NCI-H446 treated with DMSO at 0.1 percent for 48 hours (cell line): Measurements from ENCODE around the gene JAG2.
"Not testable (repeated sequence)": the region's sequence is repeated elsewhere in the genome, so short reads cannot be mapped to it uniquely, and the experiment has no call there.

ENCODE experiments used
- DNase-seq: peaks from one replicate; lab custom pipeline; 2025; lab: John Stamatoyannopoulos, UW

JAG2 gene

DNA sequence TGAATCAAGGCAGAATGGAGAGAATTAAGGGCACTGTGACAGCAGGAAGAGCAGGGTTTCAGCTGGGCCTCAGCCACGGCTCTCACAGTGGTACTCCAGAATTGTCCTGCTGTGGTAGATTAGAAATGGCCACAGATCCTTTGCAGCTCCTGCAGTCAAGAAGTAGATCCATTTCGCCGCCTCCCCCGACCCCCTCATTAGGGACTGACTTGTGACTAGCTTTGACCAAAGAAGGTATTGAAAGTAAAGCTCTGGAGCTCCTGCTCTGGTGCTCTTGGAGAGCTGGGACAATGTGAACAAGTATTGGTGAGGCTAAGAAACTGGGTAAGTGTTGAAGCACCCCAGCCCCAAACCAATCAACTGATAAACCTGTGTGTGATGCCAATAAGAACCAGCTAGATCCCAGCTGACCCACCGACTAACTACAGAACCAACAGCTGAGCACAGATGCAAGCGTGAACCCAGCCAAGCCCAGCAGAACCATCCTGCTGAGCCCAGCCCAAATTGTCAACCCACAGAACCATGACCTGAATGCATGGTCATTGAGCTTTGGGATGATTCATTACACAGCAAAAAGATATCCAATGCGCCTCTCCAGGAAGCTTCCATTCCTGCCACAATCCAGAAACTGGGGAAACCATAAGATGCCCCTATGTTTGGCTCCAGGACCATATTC lies 50.7 kb downstream of the JAG2 start:
- no peak for DNase-seq

DNA sequence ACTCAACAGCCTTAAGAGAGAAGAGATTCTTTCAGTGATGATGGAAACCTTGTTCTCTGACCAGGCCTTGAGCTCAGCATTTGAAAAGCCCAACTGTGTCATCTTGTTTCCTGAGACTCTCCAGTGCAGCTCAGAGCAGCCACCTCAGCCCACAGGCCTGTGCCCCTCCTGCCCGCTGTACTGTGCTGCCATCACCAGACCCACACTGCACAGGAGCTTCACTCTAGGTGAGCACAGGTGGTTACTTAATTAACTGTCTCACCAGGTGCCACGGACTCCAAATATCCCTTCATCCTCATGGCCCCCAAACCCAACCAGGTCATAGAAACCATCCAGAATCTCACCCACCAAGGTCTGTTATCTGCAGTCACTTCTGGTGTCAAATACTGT lies 51.3 kb downstream of the JAG2 start:
- no peak for DNase-seq

DNA sequence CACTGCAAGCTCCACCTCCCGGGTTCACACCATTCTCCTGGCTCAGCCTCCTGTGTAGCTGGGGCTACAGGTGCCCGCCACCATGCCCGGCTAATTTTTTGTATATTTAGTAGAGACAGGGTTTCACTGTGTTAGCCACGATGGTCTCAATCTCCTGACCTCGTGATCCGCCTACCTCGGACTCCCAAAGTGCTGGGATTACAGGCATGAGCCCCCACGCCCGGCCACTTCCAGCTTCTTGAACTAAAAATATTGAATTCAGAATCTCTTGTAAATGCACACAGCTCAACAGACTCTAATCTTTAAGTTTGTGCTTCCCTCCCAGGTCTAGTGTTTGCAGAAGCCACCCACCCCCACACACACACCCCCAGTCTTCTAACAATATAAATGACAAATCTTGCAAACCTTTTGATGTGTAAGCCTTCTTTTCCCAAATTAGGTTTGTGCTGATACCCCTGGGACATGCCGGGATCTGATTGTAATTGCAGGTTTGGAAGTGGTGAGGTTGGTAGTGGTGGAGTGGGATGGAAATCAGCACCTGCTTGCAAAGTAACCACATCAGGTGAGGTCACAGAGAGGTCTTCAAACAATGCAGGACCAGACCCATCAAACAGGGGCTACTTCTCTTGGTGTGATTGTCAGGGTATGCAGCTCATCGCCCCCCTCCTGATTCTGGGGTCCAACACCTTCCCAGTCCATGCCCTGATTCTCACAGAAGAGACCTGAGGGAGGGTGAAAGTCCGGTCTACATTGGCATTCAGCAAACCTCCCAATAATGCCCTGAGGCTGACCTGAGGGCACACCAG lies 51.9 kb downstream of the JAG2 start:
- no peak for DNase-seq

DNA sequence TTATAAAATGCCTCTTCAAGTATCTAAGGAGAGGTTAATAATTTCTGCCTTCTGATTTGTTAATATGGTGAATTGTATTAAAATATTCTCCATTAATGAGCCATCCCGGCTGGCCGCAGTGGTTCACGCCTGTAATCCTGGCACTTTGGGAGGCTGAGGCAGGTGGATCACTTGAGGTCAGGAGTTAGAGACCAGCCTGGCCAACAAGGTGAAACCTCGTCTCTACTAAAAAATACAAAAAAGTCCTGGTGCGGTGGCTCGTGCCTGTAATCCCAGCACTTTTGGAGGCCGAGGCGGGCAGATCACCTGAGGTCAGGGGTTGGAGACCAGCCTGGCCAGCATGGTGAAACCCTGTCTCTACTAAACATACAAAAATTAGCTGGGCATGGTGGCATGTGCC lies 59.3 kb downstream of the JAG2 start:
- not testable (repeated sequence) for DNase-seq

DNA sequence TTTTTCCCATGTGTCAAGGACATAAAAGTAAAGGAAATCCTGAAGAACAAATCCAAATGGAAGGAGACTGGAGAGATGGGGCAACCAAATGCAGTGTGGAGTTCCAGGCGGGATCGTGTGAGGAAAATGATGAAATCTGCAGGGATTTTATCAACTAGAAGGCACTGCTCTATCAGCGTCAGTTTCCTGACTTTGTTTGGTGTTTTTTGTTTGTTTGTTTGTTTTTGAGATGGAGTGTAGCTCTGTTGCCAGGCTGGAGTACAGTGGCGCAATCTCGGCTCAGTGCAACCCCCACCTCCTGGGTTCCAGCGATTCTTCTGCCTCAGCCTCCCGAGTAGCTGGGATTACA lies 60.1 kb downstream of the JAG2 start:
- DNase-seq, result no peak

DNA sequence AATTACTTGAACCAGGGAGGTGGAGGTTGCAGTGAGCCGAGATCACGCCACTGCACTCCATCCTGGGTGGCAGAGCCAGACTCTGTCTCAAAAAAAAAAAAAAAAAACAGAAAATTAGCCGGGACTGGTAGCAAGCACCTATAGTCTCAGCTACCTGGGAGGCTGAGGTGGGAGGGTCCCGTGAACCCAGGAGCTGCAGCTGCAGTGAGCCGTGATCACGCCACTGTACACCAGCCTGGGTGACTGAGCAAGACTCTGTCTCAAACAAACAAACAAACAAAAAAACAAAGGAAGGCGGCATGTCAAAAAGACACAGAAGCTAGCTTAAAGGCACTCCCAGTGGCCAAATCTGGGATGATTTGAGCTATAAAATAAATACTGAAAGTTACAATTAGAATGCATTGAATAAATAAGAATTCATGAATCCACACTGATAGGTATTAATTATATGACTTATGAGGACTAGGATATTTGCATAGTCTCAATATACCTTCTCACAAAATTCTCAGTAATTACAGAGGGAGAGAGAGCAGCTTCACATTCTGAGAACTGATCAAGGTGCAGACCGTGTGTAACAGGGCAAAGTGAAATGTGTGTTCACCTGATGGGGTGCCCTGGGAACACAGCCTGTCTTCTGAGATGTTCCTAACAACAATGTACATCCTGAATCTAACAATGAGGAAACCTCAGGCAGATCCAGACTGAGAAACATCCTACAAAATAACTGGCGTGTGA lies 60.6 kb downstream of the JAG2 start:
- DNase-seq, result no peak

DNA sequence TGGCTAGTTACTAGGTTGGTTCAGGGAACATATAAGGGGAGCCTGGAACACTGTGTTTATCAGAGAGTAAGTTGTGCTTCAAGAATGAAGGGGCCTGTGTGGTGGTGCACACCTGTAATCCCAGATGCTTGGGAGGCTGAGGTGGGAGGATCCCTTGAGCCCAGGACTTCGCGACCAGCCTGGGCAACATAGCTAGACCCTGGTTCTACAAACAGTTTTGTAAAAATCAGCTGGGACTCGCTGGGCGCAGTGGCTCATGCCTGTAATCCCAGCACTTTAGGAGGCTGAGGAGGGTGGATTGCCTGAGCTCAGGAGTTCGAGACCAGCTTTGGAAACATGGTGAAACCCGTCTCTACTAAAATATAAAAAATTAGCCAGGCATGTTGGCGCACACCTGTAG lies 61.2 kb downstream of the JAG2 start:
- no peak for DNase-seq

DNA sequence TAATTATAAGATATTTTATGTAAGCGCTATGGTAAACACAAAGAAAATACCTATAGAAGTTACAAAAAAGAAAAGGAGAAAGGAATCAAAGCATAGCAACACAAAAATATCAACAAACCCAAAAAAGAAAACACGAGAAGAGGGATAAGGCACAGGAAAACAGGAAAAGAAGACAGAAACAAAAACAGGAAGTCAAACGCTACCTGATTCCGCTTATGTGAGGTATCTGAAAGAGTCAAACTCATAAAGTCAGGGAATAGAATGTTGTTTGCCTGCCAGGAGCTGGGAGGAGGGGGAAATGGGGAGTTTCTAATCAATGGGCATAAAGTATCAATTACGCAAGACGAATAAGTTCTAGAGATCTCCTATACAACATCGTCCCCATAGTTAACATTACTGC lies 63.4 kb downstream of the JAG2 start:
- DNase-seq, result no peak

DNA sequence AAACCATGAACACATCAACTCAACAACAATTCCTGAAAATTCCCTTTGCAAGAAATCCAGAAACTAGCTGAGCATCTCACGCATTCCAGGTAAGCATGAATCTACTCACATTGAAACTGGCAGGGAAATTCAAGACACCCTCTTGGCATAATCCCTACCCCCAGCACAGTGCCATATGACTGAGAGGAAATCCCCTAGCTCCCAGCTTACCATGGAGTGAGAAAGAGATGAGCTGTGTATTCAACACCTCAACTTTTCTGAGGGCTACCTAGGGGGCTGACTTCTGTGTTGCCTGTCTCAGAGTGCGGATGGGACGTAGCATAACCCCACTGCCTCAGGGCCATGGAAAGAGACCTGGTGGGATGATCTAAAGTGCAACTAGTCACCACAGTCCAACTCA lies 65.7 kb downstream of the JAG2 start:
- DNase-seq, result no peak

DNA sequence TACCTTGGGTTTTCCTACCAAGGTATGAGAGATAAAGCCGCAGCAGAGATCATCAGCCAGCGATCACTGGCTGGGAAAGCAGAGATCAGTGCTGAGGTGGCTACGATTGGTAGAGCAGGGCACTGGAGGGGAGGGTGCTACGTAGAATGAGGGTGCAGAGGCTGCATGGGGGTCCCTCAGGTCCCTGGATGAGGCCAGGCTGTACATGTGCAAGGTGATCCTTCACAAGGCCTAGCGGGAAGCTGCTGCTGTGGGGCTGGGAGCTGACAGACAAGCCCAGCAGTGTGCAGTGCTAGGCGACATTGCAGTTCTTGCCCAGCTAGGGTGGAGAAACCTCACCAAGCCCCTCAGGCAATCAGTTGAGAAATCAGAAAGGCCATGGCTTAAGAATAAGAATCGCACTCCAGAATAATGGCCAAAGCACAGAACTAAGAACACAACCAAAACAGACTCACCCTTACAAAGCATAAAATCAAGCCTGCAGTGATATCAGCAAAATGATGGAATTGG lies 66.2 kb downstream of the JAG2 start:
- no peak for DNase-seq

DNA sequence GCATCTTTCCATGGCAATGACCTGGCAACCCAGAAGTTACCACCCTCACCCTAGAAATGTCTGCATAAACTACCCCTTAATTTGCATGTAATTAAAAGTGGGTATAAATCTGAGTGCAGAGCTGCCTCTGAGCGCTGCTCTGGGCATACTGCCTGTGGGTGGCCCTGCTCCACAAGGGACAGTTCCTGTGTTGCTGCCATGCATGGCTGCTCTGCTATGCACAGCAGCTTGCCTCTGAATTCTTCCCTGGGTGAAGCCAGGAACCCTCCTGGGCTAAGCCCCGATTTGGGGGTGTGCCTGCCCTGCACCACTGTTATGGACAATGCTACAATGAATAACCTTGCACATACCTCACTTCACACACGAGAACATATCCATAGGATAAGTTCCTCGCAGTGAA lies 67.7 kb downstream of the JAG2 start:
- DNase-seq, result no peak

DNA sequence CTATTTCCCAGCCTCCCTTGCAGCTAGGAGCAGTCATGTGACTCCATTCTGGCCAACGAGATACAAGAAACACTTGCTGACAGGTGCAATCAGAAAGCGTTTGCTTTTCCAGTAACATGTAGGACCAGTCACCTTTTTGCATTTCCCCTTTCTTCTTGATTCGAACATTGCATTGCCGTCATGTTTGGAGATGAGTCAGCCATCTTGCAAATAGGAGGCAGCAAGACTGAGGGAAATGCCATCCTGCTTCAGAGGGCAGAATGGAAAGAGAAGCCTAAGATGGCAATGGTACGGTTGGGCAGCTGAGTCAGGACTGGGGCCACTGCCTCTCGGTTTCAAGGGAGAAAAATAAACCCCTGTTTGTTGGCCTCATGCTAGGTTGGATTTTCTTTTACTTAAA lies 68.8 kb downstream of the JAG2 start:
- DNase-seq, result no peak

DNA sequence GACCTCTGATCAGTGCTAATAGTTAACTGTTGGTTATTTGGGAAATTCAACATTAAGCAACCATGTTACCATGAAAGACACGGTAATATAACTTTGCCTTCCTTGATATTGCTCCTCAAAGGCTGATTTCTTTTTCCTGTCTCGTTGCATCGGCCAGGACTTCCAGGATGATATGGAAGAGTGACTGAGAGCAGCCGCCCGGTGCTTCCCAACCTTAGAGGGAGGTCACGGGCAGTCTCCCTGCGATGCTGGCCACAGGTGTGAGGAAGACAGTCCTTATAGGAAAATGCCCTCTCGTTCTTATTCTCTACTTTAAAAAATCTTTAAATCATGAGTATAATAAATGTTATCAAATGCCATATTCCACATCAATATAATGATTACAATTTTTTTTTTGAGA lies 70.3 kb downstream of the JAG2 start:
- DNase-seq, result no peak

DNA sequence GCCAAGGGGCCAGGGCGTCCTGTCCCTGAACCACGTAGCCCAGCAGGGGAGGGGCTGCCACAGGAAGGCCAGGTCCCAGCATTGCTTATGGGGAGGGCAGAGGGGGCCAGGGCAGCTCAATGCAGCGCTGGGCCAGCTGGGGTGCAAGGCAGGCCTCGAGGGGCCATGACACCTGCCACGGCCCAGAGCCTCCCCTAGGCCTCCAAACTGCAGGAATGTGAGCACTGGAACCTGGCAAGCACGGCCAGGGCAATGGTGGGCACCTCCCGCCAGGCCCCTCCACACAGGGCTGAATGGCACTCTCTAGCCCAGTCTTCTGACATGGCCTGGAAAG lies 70.8 kb downstream of the JAG2 start:
- no peak for DNase-seq

DNA sequence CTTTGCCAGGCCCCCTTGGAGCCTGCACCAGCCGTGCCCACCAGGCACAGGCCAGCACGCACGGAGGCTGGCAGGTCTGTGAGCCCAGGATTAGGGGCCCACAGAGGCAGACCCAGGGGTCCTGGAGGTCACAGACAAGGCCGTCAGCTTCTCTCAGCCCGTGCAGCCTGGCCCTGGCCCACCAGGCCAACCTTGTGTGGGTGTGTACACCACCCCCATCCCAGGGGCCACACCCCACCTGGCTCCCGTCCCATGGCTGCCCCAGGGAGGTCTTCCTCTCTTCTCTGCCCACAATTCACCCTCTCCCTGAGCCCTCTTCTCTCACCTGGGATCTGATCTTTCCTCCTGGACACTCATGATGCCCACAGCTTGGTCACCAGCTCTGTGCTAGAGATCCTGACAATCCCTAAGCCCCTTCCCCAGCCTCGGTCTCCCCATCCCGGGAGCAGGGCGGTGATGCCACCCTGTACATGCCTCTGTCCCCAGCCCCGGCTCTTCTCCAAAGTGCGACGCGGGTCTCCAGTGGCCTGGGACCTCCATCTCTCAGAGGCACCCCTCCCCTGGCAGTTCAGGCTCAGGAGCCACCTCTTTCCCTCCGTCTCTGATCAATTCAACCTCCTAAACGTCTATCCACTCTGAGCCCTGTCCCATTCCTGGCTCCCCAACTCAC lies 72.2 kb downstream of the JAG2 start:
- no peak for DNase-seq

DNA sequence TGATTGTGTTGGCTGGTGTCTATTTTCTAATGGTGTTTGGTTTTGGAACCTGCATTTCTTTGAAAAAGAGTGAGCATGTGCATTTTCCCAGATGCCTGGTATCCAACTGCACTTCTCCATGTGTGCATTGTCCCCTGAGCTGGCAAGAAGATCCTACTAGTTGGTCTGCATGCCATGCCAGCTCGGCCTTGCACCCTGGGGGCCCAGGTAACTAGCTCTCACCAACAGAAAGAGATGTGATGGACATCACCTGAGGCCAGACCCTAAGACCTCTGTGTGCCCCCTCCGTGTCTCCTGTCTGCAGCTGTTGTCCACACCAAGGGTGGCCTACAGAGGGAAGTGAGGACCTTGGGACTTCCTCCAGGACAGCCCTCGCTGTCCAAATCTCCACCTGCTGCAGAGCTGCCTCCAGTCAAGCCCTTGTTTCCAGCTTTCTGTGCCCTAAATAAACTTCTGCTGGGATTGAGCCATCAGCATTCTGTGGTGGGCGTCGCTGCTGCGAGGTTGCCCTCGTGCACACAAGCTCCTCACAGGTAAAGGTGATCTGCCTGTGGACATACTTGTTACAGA lies 73.3 kb downstream of the JAG2 start:
- no peak for DNase-seq

DNA sequence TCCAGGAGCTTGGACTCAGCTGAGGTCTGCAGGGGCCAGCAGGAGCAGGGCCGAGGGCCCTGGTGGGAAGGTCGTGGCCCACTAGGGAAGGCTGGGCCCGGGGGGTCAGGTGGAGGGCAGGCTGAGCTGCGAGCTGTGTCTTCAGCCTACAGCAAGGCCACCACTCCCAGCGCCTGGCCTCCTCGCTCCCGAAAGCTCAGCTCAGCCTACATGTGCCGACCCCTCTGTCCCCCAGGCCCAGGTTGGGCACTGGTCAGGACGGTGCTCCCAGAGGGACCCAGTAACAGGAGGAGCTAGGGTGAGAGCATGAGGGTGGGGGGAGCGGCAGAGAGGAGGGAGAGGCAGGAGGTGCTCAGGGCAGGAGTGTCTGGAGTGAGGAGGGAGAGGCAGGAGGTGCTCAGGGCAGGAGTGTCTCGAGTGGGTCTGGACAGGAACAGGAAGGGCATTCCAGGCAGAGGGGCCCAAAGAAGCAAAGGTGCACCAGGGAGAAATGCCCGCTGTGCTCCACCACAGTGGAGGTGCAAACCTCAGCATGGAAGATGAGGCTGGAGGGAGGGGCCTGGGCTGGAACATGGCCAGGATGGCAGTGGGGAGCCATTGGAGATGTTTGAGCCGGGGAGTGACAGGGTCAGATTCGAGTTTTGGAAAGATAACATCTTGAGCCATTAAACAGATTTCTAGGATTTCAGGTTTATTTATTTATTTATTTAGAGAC lies 74.2 kb downstream of the JAG2 start:
- DNase-seq, result no peak

DNA sequence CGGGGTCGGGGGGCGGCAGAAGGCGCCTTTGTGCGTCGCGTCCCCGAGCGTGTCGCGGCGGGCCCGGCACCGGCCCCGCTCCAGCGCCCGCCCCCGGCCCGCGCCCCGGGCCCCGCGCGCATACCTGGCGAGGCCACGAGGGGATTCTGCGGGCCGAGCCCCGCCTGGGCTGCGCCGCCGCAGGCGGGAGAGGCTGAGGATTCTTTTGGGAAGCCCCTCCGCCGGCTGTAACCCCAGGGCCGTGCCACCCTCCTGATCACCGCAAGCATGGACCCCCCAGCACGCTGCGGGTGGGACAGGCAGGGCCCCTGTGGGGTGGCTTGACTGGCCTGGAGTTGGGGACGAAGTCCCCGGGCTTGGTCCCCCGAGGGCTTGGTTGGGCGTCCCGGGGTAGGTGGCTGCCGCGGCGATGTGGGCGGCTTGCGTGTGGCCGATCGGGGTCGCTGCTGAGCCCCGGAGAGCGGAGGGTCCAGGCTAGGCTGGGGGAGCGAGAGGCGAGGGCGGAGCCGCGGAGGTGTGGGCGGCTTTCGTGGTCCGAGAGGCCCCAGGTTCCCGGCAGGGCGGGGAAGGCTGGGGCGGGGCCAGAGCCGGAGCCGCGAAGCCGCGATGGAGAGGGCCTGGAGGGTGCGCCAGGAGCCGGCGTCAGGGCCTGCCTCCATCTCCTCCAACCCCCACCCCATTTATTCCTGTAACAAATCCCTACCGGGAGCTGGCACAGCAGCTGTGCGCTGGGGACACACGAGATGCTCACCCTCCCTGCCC lies 75.0 kb downstream of the JAG2 start:
- no peak for DNase-seq

DNA sequence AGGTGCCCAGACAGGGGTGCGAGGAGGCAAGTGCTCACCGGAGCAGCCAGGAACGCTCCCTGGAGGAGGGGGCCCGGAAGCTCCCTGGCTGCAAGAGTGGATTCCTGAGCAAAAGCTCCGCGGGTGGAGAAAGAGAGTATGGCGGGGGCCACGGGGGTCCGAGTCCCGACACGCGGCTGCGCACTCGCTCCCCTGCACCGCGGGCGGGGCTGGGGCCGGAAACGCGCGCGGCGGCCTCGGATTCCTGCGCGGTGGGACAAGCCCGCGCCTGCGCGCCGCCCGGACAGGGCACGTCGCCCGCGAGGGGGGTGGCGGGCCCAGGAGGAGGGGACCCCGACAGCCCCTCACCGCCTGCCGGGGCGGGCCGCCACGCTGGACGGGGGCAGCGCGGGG lies 75.5 kb downstream of the JAG2 start:
- DNase-seq, result no peak

DNA sequence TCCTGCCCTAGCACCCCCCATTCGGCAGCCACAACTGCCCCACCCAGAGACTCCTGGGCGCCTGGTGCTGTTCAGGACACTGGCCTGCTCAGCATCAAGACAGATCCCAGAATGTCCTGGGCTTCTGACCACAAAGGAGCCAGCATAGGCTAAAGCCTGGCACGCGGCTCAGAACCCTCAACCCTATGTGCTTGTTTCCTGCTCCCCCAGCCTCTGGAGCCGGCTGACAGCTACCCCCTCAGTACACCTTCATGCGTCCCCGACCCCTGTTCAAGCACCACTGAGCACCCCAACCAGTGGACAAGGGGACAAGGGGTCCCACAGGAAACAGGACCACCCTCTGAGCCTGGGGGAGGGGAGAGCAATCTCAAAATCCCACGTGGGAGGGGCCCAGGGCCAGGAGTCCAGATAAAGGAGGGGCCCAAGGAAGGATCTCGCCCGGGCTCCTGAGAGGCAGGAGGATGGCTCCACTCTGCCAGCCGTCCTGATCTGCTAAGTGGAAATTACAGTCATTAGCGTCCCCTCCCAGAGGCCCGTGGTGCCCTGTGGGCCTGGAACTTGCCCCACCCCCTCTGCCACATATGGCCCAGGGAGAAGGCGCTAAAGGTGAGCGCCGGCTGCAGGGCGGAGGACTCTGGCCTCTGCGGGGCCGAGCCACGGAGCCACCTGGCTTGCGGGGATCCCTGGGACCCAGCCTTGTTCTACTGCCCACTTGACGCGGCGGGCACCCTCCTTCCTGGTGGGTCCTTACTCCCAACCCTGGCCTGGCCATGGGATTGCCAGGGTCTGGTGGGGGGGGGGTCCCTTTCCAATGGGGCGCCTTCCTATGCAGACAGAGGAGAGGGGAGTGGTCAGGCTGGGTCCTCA lies 76.2 kb downstream of the JAG2 start:
- no peak for DNase-seq
